ENCODE measurements around the gene MEP1A.
"Not testable (repeated sequence)": the region's sequence is repeated elsewhere in the genome, so short reads cannot be mapped to it uniquely, and the experiment has no call there.

Gene MEP1A

DNA sequence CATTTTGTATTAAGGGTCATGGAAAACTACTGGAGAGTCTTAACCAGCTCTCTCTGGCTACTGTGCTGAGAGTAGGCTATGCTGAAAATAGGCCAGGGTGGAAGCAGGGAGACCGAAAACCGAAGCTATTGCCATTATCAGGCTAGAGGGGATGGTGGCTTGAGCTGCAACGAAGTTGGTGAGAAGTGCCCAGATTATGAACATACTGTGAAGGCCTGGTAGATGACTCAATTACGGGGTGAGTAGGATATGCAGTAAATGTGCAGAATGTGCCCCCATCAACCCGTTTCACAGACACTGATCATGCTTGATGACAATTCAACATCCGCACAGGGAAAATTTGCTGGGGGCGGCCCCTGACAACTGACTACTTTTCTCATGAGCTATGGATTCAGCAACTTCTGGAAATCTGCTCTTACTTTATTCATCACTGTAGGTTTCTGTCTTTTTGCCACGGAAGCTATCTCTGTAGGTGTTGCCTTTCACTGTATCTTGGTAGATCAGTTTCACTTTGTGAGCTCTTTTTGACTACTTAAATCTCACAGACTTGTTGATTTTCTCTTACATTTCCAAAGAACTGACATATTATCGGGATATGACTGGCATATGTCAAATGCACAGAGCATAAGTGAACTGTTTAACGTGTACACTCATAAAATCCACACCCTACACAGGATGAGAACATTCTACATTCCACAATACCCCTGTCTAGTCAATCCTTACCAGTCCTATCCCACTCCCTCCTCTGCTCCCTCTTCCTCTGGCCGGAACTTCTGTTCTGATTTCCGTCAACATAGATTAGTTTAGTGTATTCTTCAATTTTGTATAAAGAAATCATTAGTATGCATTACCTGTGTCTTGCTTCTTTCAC, 15.5 kb upstream of the MEP1A start:
- DNase-seq: no peak

GRCh38 chr6:46781478-46782378, 11.5 kb upstream of the MEP1A start:
- no peak for DNase-seq

GRCh38 chr6:46784535-46784934, 8.7 kb upstream of the MEP1A start:
- DNase-seq: no peak

DNA sequence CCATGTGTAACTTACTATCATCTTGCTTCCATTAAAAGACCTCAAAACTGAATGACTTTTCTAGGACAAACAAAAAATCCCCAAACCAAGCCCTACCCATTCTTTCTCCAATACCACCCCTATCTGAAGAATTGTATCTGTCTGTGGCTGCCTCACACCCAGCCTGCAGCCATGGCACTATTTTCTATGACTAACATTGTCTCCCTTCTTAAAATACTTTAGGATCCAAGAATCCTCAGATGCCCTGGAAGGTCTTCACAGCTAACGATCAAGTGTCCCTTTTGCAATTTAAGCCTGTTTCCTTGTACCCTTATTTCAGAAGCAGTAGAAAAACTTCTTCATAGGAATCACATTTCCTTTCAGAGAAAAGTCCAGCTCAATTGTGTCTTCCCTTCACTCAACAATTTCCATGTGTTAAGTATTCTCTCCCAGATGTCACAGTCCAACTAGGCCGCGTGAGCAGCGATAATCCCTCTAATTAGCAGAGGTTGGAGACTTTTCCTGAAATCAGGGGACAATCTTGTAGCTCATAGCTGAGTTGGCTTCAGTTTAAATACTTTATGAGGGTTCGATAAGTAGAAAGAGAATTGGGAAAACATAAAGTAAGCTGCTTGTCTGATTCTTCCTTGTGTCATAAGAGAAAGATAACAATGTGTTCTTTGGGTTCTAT, 5.2 kb upstream of the MEP1A start:
- no peak for DNase-seq

GRCh38 chr6:46788791-46789190, 4.4 kb upstream of the MEP1A start:
- DNase-seq: no peak

DNA sequence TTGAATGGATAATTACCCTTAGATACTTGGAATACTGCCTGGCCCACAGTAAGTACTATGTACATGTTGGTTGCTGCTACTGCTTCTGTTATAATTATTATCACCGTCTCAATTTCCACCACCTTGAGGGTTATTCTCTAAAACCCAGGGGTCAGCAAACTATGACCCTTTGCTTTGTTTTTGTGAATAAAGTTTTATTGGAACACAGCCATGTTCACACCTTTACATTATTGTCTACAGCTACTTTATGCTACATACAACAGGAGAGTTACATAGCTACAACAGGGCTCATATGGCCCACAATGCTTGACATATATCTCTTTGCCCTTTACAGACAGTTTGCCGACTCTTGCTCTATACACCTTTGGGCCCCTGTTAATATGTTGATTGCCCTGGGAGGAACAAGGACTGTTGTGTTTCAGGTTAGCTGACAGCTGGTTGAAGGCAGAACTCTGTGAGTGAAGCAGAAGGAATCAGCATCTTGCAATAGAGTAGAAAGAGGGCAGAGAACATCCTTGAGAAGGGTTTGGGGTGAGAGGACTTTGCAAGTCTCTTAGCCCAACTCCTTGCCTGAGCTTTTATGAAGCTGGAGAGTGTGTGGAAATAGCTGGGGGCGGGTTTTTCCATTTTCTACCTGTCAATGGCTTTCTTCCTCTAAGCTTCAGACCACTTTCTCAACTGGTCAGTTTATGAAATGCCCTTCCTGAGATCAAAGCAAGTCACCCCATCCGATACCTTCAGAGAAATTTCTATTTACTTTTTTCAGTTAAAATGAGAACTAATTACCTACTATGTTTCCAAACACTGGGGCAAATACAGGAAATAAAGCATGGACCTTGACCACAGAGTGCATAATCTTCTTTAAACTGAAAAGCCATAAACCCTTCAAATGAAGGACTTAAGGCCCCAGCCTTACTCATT, 3.5 kb upstream of the MEP1A start:
- DNase-seq: no peak

DNA sequence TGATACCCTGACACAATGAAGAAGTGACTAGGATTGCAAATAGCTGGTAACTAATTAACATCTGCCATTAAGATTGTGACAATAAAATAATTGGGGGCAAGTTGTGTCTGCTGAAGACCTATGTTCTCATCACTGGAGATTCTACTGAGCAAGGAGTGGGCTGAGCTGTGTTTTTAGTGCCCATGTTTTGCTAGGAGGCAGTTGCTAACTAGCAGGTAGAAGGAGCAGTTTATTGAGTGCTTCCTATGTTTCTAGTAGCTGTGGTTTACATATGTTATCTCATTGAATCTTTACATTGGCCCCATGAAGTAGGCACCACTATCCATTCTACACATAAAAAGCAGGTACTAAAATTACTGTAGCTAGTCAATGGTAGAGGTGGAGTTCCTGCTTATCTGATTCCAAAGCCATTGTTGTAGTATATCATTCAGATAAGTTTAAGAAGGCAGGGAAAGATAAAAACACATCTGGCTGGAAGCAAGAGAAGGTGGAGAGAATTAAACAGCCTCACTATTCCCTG, 2.8 kb upstream of the MEP1A start:
- no peak for DNase-seq

- DNase-seq: no peak
Measured at GRCh38 chr6:46792635-46793034, 554 bp upstream of the MEP1A start.

DNA sequence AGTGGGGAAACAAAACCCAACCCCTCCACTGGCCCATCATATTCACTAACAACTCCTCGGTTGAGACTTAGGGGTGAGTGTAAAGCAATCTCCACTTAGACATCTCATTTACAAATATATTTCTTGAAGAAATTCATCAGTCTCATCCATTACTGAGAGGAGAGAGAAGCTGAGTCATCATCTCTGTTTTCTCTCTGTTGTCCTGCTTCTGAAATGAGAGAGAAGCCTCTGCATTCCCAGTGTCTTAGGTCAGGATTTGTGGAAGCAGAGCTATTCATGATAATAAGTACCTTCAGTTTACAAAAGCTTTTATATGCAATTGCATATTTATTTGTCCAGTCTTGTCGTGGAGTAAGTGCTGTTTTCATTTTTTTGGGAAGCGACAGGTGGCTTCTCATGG, 879 bp downstream of the MEP1A start:
- DNase-seq: no peak

- no peak for DNase-seq
Measured at GRCh38 chr6:46795816-46796215, 2.6 kb downstream of the MEP1A start.

DNA sequence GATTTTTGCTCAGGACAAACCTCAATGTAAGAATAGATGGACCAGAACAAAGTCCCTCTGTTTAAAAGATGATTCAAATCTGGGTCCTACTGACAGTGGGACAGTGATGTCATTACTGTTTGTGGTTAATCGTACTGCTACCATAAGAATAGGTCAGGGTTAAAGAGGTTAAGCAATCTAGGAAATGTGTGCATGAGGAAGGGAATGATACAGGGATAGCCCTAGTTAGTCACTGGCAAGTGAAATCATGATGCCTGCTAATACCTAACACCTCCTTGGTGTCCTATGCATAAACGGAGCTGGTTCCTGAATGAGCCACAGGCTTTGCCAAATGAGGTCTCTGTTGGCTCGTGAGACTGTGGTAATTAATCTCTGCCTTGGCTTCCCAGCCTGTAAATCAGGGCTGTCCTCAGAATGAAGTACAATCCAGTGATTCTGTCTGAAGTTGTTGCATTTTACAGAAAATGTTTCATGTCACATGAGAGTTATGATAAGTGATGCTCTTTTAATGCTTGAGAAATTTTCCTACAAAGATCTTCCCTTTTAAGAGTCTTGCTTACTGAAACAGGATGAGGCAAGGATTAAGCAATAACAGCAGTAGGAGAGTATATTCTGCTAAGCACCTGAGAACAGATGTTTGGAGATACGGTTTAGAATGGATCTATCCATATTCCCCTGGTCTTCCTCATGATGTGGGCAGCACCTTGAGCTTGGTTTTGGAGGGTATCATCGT, 3.8 kb downstream of the MEP1A start:
- DNase-seq: no peak

GRCh38 chr6:46799657-46800056, 6.5 kb downstream of the MEP1A start:
- DNase-seq: no peak

- DNase-seq: no peak
Measured at GRCh38 chr6:46808806-46809205, 15.6 kb downstream of the MEP1A start.

DNA sequence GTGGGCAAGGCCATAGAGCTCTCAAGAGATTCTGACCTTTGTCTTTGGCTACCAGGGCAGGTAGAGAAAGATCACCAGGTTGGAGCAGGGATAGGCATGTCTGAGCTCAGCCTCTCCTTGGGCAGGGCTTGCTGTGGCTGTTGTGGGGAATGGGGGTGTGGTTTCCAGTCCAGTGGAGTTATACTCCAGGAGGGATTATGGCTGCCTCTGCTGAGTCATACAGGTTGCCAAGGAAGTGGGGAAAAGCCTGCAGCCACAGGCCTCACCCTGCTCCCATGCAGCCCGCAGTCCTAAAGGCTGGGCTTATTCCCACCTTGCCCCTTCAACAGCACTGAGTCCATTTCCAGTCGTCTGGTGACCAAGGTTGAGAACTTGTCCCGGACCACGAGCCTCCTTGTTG, 21.9 kb downstream of the MEP1A start:
- DNase-seq: no peak

DNA sequence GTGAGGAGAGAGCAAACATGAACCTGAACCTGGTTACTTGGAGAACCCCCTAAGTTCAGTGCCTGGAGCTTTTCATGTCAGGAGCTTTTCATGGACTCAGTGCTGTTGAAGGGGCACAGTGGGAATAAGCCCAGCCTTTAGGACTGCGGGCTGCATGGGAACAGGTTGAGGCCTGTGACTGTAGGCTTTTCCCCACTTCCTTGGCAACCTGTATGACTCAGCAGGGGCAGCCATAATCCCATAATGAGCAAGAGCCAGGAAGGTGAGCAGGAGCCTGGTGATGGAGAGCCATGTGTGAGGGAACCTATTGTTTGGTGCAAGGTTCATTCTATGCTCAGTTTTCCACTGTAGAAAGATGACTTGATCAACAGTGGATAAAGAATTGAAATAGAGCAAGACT, 23.4 kb downstream of the MEP1A start:
- DNase-seq: no peak

- DNase-seq: no peak
Measured at GRCh38 chr6:46819561-46819960, 26.4 kb downstream of the MEP1A start.

GRCh38 chr6:46821458-46821881, 28.3 kb downstream of the MEP1A start:
- DNase-seq: no peak

DNA sequence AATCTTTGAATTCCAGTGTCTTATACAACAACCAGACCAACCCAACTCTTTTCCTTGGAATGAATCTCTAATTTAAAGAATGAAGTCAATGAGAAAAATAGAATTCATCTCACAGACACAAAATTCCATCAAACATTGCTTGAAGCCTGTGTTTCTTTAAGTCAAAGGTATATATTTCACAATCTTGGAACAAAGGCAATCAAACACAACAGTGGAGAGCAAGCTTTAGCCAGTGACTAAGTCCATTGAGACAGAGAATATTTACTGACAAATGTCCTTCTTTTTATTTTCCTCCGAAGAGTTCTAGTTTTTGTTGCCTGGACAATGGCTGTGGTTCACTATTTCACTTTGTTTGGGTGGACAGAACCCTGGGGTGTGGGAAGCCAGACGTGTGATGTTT, 35.8 kb downstream of the MEP1A start:
- DNase-seq: no peak

DNA sequence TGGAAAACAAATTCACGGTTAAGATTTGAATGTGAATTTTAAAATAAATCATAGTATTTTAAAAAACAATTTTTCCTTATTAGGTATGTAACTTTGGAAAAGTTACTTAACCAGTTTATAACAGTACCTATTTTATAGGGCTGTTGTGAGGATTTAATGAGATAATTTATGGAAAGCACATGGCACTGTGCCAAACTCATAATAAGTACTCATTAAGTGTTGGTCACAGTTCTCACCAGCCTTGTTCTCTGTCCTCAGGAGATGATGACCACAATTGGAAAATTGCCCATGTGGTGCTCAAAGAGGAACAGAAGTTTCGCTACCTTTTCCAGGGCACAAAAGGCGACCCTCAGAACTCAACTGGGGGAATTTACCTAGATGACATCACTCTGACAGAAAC, 39.6 kb downstream of the MEP1A start:
- no peak for DNase-seq

DNA sequence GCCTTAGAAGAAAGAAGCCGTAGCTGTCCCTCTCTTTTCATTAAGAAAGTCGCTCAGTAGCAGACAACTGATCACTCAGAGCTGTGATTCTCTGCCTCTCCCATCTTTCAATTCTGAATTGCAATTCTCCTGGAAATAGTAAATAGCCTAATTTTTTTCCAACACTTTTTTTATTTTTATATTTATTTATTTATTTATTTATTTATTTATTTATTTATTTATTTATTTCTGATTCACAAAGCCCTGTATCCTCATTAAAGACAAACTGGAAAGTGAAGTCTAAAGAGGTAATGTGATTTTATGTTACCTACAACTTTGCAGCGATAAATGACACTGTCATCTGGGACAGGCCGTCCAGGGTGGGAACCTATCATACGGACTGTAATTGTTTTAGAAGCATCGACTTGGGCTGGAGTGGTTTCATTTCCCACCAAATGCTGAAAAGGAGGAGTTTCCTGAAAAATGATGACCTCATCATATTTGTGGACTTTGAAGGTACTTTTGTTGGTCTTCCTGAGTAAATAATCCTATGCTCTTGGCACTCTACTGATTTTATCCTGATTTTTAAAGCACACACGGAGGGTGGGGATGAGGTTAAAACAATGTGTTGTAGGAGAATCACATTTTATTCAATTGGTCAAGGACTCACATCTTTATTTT, 41.2 kb downstream of the MEP1A start:
- DNase-seq: not testable (repeated sequence)

- not testable (repeated sequence) for DNase-seq
Measured at GRCh38 chr6:46834991-46835390, 41.8 kb downstream of the MEP1A start.
